Nucleus accumbens (tissue), 56 donors: ENCODE data around the gene ASB6.

Experiments
- DNase-seq, 56 donors: peaks; one replicate each; lab custom pipeline; 2025; lab: John Stamatoyannopoulos, UW

Gene ASB6

GRCh38 chr9:129628709-129629108 is 13.2 kb downstream of the ASB6 start:
- no peak for DNase-seq

GRCh38 chr9:129627556-129628440 is 14.2 kb downstream of the ASB6 start:
- no peak for DNase-seq

- peak in 2 of 56 donors; percentile 39 to 61 for DNase-seq
Observed at GRCh38 chr9:129626625-129627284, 15.2 kb downstream of the ASB6 start.

- DNase-seq: peak in 55 of 56 donors; percentile 52 to 95 (median 86)
Observed at GRCh38 chr9:129626079-129626624, 15.8 kb downstream of the ASB6 start, which contains the start of gene NTMT1. Gene NTMT1, plus strand, starts transcription at chr9:129626163. Its CDS starts 6,541 bp downstream, at chr9:129632704.

- DNase-seq: peak in 5 of 56 donors; percentile 9 to 36 (median 24)
Observed at GRCh38 chr9:129624947-129625346, 17.0 kb downstream of the ASB6 start.

GRCh38 chr9:129624168-129624759 is 17.7 kb downstream of the ASB6 start:
- DNase-seq: peak in 29 of 56 donors; percentile 13 to 71 (median 27)

- DNase-seq: no peak
Observed at GRCh38 chr9:129623331-129623730, 18.6 kb downstream of the ASB6 start.

GRCh38 chr9:129620669-129621295 is 21.2 kb downstream of the ASB6 start, which contains the start of gene C9orf50:
Gene C9orf50, minus strand, starts transcription at chr9:129621101. Its CDS starts 527 bp downstream, at chr9:129620574.
- no peak for DNase-seq

- peak in 2 of 56 donors; percentile 25 to 35 for DNase-seq
Observed at GRCh38 chr9:129619787-129620668, 21.9 kb downstream of the ASB6 start.

GRCh38 chr9:129617167-129617566 is 24.8 kb downstream of the ASB6 start:
- DNase-seq: peak in 1 of 56 donors; percentile 24

GRCh38 chr9:129615407-129616285 is 26.3 kb downstream of the ASB6 start:
- no peak for DNase-seq

GRCh38 chr9:129614932-129615331 is 27.0 kb downstream of the ASB6 start:
- DNase-seq: no peak

GRCh38 chr9:129613520-129614175 is 28.3 kb downstream of the ASB6 start:
- DNase-seq: peak in 52 of 56 donors; percentile 30 to 97 (median 82)

- peak in 5 of 56 donors; percentile 23 to 63 (median 50) for DNase-seq
Observed at GRCh38 chr9:129612815-129613519, 29.0 kb downstream of the ASB6 start.

- DNase-seq: no peak
Observed at GRCh38 chr9:129612123-129612522, 29.8 kb downstream of the ASB6 start.

GRCh38 chr9:129611307-129611800 is 30.6 kb downstream of the ASB6 start:
- peak in 3 of 56 donors; percentile 29 to 42 (median 39) for DNase-seq
